Measurements from ENCODE around the gene TTN. TPM values are rescaled to one million over a fixed set of nuclear protein-coding genes. Genes with fewer than 3 reads are reported as not detected.

Gene TTN
- total RNA-seq, 1 experiment from 2014 or later, result 0.05 TPM

GRCh38 chr2:178679891-178680290 is 127.3 kb downstream of the TTN start:
- intact Hi-C loops (cut with micrococcal nuclease), result no loop called here
- TF ChIP-seq CBX3 (IDR thresholded peaks at IDR 0.05; ENCODE audit: low read depth) (no peak), REST (IDR thresholded peaks at IDR 0.05; ENCODE audit: low read depth) (no peak)
- ATAC-seq (no peak), DNase-seq (ENCODE audit: low read depth, low spot score) (no peak)
- H3K4me2 ChIP-seq (ENCODE audit: low read length), result no peak overlapping the region
- CTCF ChIA-PET, result no interaction called here
- H3K4me1 ChIP-seq (ENCODE audit: control insufficient read depth in 1 of 2, insufficient read depth in 2 of 2, low read length in 2 of 2), result no peaks in the 10 kb centered on the region
- H3K79me2 ChIP-seq (ENCODE audit: insufficient read depth, low read length), result no peaks in the 10 kb centered on the region
- H3K9me2 ChIP-seq (ENCODE audit: insufficient read depth), result no peaks in the 10 kb centered on the region
- no peaks in the 10 kb centered on the region for H4K20me1 ChIP-seq (ENCODE audit: insufficient read depth)
- H3K9ac ChIP-seq (ENCODE audit: low read length), result no peak overlapping the region
- no peaks in the 10 kb centered on the region for H3K9me3 ChIP-seq (ENCODE audit: control insufficient read depth in 1 of 2, insufficient read depth in 1 of 2, low read depth in 1 of 2, low read length in 2 of 2)
- RAD21 ChIA-PET (ENCODE audit: low non-redundant PET in 1 of 2, low total read pairs in 2 of 2, uncharacterized antibody in 2 of 2, unreplicated experiment in 2 of 2), result no interaction called here
- peaks cover 76% of the 10 kb centered on the region for H3K27me3 ChIP-seq (ENCODE audit: insufficient read depth, low read length)
- no peak overlapping the region for H2AFZ ChIP-seq (ENCODE audit: low read depth, low read length, poor library complexity, severe bottlenecking)
- H3K36me3 ChIP-seq (ENCODE audit: control insufficient read depth in 1 of 2, insufficient read depth in 2 of 2, low read length in 2 of 2), result no peaks in the 10 kb centered on the region
- POLR2A ChIA-PET, result no interaction called here
- no TSS peak for BruUV-seq (replicated peaks)
- H3K27ac ChIP-seq (ENCODE audit: low read depth, low read length), result no peak overlapping the region
- no peak overlapping the region for H3K4me3 ChIP-seq (replicated peaks in 1 of 2; ENCODE audit: low read depth in 1 of 2, low read length in 2 of 2)

GRCh38 chr2:178677599-178677998 is 129.6 kb downstream of the TTN start:
- intact Hi-C loops (cut with micrococcal nuclease), result no loop called here
- POLR2A ChIA-PET, result no interaction called here
- TF ChIP-seq, protein P1, sequence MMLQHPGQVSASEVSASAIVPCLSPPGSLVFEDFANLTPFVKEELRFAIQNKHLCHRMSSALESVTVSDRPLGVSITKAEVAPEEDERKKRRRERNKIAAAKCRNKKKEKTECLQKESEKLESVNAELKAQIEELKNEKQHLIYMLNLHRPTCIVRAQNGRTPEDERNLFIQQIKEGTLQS (IDR thresholded peaks at IDR 0.05), result no peak
- no peak for TF ChIP-seq RAD21 (IDR thresholded peaks at IDR 0.05; ENCODE audit: low read depth)
- TF ChIP-seq SIN3A (IDR thresholded peaks at IDR 0.05; ENCODE audit: low read depth), result no peak
- TF ChIP-seq, protein P2, sequence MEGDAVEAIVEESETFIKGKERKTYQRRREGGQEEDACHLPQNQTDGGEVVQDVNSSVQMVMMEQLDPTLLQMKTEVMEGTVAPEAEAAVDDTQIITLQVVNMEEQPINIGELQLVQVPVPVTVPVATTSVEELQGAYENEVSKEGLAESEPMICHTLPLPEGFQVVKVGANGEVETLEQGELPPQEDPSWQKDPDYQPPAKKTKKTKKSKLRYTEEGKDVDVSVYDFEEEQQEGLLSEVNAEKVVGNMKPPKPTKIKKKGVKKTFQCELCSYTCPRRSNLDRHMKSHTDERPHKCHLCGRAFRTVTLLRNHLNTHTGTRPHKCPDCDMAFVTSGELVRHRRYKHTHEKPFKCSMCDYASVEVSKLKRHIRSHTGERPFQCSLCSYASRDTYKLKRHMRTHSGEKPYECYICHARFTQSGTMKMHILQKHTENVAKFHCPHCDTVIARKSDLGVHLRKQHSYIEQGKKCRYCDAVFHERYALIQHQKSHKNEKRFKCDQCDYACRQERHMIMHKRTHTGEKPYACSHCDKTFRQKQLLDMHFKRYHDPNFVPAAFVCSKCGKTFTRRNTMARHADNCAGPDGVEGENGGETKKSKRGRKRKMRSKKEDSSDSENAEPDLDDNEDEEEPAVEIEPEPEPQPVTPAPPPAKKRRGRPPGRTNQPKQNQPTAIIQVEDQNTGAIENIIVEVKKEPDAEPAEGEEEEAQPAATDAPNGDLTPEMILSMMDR (IDR thresholded peaks at IDR 0.05 in 2 of 3, conservative IDR thresholded peaks at IDR 0.05 in 1 of 3; ENCODE audit: borderline replicate concordance in 1 of 3, insufficient read depth in 1 of 3, low read depth in 2 of 3, low read length in 2 of 3), result no peak
- Histone ChIP-seq H3K36me3 (ENCODE audit: control insufficient read depth in 1 of 2, insufficient read depth in 2 of 2, low read length in 2 of 2) (no peaks in the 10 kb centered on the region), H3K9me3 (ENCODE audit: control insufficient read depth in 1 of 2, insufficient read depth in 1 of 2, low read depth in 1 of 2, low read length in 2 of 2) (no peaks in the 10 kb centered on the region), H3K27ac (ENCODE audit: low read depth, low read length) (no peak overlapping the region), H3K4me1 (ENCODE audit: control insufficient read depth in 1 of 2, insufficient read depth in 2 of 2, low read length in 2 of 2) (no peaks in the 10 kb centered on the region), H2AFZ (ENCODE audit: low read depth, low read length, poor library complexity, severe bottlenecking) (no peak overlapping the region), H3K9me2 (ENCODE audit: insufficient read depth) (no peaks in the 10 kb centered on the region), H3K9ac (ENCODE audit: low read length) (no peak overlapping the region), H4K20me1 (ENCODE audit: insufficient read depth) (no peaks in the 10 kb centered on the region; the same call in 1 of the 2 replicates), H3K79me2 (ENCODE audit: insufficient read depth, low read length) (no peaks in the 10 kb centered on the region), H3K4me3 (replicated peaks in 1 of 2; ENCODE audit: low read depth in 1 of 2, low read length in 2 of 2) (no peak overlapping the region), H3K4me2 (ENCODE audit: low read length) (no peak overlapping the region), H3K27me3 (ENCODE audit: insufficient read depth, low read length) (peaks cover 59% of the 10 kb centered on the region)
- RAD21 ChIA-PET (ENCODE audit: low non-redundant PET in 1 of 2, low total read pairs in 2 of 2, uncharacterized antibody in 2 of 2, unreplicated experiment in 2 of 2), result no interaction called here
- no TSS peak for BruUV-seq (replicated peaks)
- ATAC-seq (no peak), DNase-seq (ENCODE audit: low read depth, low spot score) (no peak)
- CTCF ChIA-PET, result no interaction called here

All from HCT116 (cell line).